Motor neuron (in vitro differentiated cells): ENCODE data around the gene C22orf39. TPM values are rescaled to one million over a fixed set of nuclear protein-coding genes. Genes with fewer than 3 reads are reported as not detected.
A peak's percentile ranks its signal among the peaks of the same experiment; 100 is the strongest.

Experiments used
- ATAC-seq, 8 experiments: fragments of 200-7000 bp; cut with Tn5 transposase; replicated peaks in 6 of 8; 2 replicates each; pipeline ENCODE4 v1.8.0; 2021; ENCODE audit warnings: mild to moderate bottlenecking in 8 of 8, moderate library complexity in 8 of 8
- H3K27ac ChIP-seq, 2 donors: fragments of 250-450 bp; sonication (Bioruptor Pico); 2 replicates each; pipeline ENCODE4 v1.9.0; 2021; ENCODE audit warnings: antibody characterized with exemption in 2 of 2, mild to moderate bottlenecking in 2 of 2, moderate library complexity in 1 of 2
- H3K4me1 ChIP-seq, 2 donors: fragments of 250-450 bp; sonication (Bioruptor Pico); replicated peaks in 1 of 2; 2 replicates each; pipeline ENCODE4 v1.6.1; 2021; ENCODE audit warnings: antibody characterized with exemption in 2 of 2, mild to moderate bottlenecking in 2 of 2, moderate library complexity in 1 of 2
- H3K4me3 ChIP-seq, 5 donors: fragments of 250-450 bp; sonication (Bioruptor Pico); 2 replicates each; pipeline ENCODE4 v1.9.0; 2021; ENCODE audit warnings: antibody characterized with exemption in 5 of 5, mild to moderate bottlenecking in 5 of 5, moderate library complexity in 4 of 5
- WGBS, 10 experiments: fragments of 450-650 bp; shearing (Covaris generic); methylation state at CpG; one replicate each; pipeline ENCODE4 v1.0.0; 2022; 5-methylcytosine and 5-hydroxymethylcytosine counted together
- in situ Hi-C, 9 experiments: fragments of 400-800 bp; cut with MboI; loops; one replicate each; pipeline ENCODE4 v1.15.0; 2021; ENCODE audit warnings: low sequenced_read_pairs in 9 of 9, low pct_unique_long_range_greater_than_20kb in 2 of 9; ENCODE audit not compliant: unreplicated experiment in 9 of 9
- total RNA-seq, 8 experiments: library from RNA; unstranded; fragments of 300-600 nt; gene quantifications; 2 replicates each; pipeline versions ENCODE4 v1.2.3 to v1.2.4, GENCODE V29; 2022

The C22orf39 gene
- total RNA-seq, 8 experiments from 2014 or later = 15.5 to 60.9 (median 47.9) TPM

GRCh38 chr22:19398206-19398605, 49.3 kb downstream of the C22orf39 start:
- peak in 3 of 8 experiments; percentile 97 to 99 (median 98) for ATAC-seq
- WGBS, 10 experiments = 9 to 100% (median 90%) methylated on average over 2 to 4 of the region's 6 CpGs; no CpG with 5 or more reads in 5 of the 10 experiments
- Histone ChIP-seq H3K27ac (peak overlapping the region in 1 of 2 donors; percentile 30), H3K4me1 (no peaks in the 10 kb centered on the region), H3K4me3 (no peak overlapping the region)
- in situ Hi-C loops = no loop called here

- WGBS, 10 experiments = 44 to 100% (median 94%) methylated on average over 2 to 3 of the region's 3 CpGs; no CpG with 5 or more reads in 7 of the 10 experiments
- no peaks in the 10 kb centered on the region for H3K4me1 ChIP-seq
- no peak overlapping the region for H3K4me3 ChIP-seq
- peak in 2 of 8 experiments; percentile 47 to 72 for ATAC-seq
- H3K27ac ChIP-seq = peak overlapping the region in 1 of 2 donors; percentile 30
- in situ Hi-C loops = no loop called here
Measured at GRCh38 chr22:19397734-19398104, 49.8 kb downstream of the C22orf39 start.

GRCh38 chr22:19396934-19397733, 50.4 kb downstream of the C22orf39 start:
- no peak for ATAC-seq
- no peak overlapping the region for H3K4me3 ChIP-seq
- WGBS, 10 experiments = 86 to 100% (median 100%) methylated on average over 1 to 5 of the region's 6 CpGs
- H3K4me1 ChIP-seq = no peaks in the 10 kb centered on the region
- in situ Hi-C loops = no loop called here
- peak overlapping the region; percentile 35 to 50 for H3K27ac ChIP-seq

GRCh38 chr22:19396561-19396933, 51.0 kb downstream of the C22orf39 start:
- 68 to 100% (median 100%) methylated on average over 1 to 6 of the region's 6 CpGs; no CpG with 5 or more reads in 5 of the 10 experiments for WGBS, 10 experiments
- Histone ChIP-seq H3K4me1 (no peaks in the 10 kb centered on the region), H3K4me3 (no peak overlapping the region), H3K27ac (no peak overlapping the region)
- in situ Hi-C loops = no loop called here
- ATAC-seq = no peak

- Histone ChIP-seq H3K27ac (peak overlapping the region in 1 of 2 donors; percentile 11), H3K4me1 (no peaks in the 10 kb centered on the region), H3K4me3 (no peak overlapping the region)
- 89 to 100% (median 94%) methylated on average over 1 to 3 of the region's 4 CpGs; no CpG with 5 or more reads in 3 of the 10 experiments for WGBS, 10 experiments
- ATAC-seq = no peak
- in situ Hi-C loops = no loop called here
Measured at GRCh38 chr22:19395276-19395675, 52.2 kb downstream of the C22orf39 start.

GRCh38 chr22:19394274-19395050, 53.0 kb downstream of the C22orf39 start:
- H3K4me1 ChIP-seq = no peaks in the 10 kb centered on the region
- in situ Hi-C loops = no loop called here
- H3K4me3 ChIP-seq = no peak overlapping the region
- no peak overlapping the region for H3K27ac ChIP-seq
- 84 to 100% (median 97%) methylated on average over 1 to 7 of the region's 8 CpGs; no CpG with 5 or more reads in 2 of the 10 experiments for WGBS, 10 experiments
- ATAC-seq = no peak

GRCh38 chr22:19393704-19394103, 53.8 kb downstream of the C22orf39 start:
- H3K4me1 ChIP-seq = no peaks in the 10 kb centered on the region
- no peak overlapping the region for H3K4me3 ChIP-seq
- in situ Hi-C loops = no loop called here
- no peak overlapping the region for H3K27ac ChIP-seq
- 0 to 100% (median 52%) methylated on average over 1 to 4 of the region's 5 CpGs; no CpG with 5 or more reads in 4 of the 10 experiments for WGBS, 10 experiments
- no peak for ATAC-seq

Other genes starting within 250 kb of the C22orf39 start
- gene CLTCL1, start 156.0 kb downstream of the C22orf39 start, total RNA-seq = 10 to 100 TPM in 1 of 8 experiments, 1 to 10 TPM in 7; 3.5 to 12.8 (median 6.1) TPM
- gene HIRA, start 16.0 kb downstream of the C22orf39 start, total RNA-seq = 10 to 100 TPM in 7 of 8 experiments, 1 to 10 TPM in 1; 9.9 to 30.1 (median 18.1) TPM
- gene MRPL40, start 15.2 kb downstream of the C22orf39 start, total RNA-seq = 10 to 100 TPM; 30.3 to 86.6 (median 43.8) TPM
- gene UFD1, start 31.5 kb upstream of the C22orf39 start, total RNA-seq = 100 to 1,000 TPM in 1 of 8 experiments, 10 to 100 TPM in 7; 18.1 to 100 (median 51.4) TPM
- 10 to 100 TPM in 3 of 8 experiments, 1 to 10 TPM in 2, under 1 TPM in 3; 0.60 to 28.7 (median 1.2) TPM for gene CDC45, start 32.2 kb upstream of the C22orf39 start, total RNA-seq
- gene CLDN5, start 76.7 kb upstream of the C22orf39 start, total RNA-seq = 1 to 10 TPM in 2 of 8 experiments, under 1 TPM in 5, not detected in 1; 0.11 to 3.4 (median 0.31) TPM